LNCaP clone FGC (cell line): ENCODE results near the gene SLC27A3.

Source experiments
- DNase-seq: peaks from one replicate; pipeline ENCODE4 v3.0.0-alpha.2; 2011; ENCODE audit warnings: low read depth
- H3K4me3 ChIP-seq: 2 replicates; pipeline ENCODE4 v1.5.1; 2011; ENCODE audit warnings: mild to moderate bottlenecking, low read depth, low read length, control low read depth
- CTCF ChIP-seq: IDR thresholded peaks from 2 replicates; pipeline ENCODE4 v1.5.1; 2012; ENCODE audit warnings: mild to moderate bottlenecking; ENCODE audit not compliant: control insufficient read depth, insufficient read depth; ENCODE audit errors: extremely low read depth

Gene SLC27A3

GRCh38 chr1:153816283-153816889, 41.2 kb downstream of the SLC27A3 start:
- TF ChIP-seq CTCF, result no peak
- H3K4me3 ChIP-seq, result no peak overlapping the region
- DNase-seq, result no peak

DNA sequence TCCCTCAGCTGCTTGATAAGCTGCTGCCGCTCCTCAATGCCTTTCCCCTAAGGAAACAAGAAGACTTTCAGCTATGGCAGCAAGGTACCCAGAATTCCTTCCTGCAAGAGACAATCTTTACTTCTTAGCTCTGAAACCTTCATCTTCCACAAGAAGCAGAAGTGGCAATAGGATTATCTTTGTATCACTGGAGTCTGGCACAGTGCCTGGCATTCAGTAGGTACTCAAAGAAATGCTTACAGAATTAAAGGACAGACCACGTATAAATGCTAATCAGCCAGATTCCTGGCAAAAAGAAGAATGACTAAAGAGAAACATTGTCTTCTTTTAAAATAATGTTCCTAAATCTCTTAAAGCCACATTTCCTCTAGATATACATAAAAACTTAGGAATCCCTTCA, 43.7 kb downstream of the SLC27A3 start:
- no peak for TF ChIP-seq CTCF
- no peak for DNase-seq
- no peak overlapping the region for H3K4me3 ChIP-seq

DNA sequence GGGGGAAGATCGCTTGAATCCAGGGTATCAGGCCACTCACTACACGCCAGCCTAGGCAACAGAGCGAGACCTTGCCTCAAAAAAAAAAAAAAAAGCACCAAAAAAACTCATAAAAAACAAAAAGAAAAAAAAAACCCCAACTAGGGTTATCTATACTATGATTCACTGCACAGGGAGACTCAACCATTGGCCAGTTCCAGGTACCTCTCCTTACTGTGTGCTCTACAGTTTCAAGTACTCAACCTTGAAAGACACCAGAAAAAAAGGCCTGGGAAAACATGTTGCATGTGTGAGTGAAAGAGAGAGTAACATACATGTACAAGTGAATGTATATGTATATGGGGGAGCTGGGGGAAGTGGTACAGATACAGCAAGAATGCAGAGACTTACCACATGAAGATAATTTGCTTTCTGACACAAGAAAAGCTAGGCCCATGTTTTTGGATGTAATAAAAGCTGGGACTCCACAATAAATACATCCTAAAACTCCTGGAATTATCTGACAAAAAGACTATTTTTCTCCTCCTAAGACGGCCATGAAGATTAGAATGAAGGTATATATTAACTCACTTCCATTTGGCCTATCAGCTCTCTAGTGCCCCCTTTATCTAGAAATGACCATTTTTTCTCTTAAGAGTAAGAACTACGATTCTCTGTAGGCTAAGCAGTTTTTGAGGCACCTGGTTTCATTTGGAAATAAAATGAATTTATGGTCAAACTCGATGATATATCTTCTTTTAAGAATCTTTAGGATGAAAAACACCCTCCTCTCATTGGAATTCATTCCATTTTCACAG, 52.2 kb downstream of the SLC27A3 start:
- no peak overlapping the region for H3K4me3 ChIP-seq
- no peak for TF ChIP-seq CTCF
- no peak for DNase-seq
